ENCODE results near the gene ADGRD1. TPM values are rescaled to one million over a fixed set of nuclear protein-coding genes. Genes with fewer than 3 reads are reported as not detected.

ADGRD1 gene
- polyA plus RNA-seq, 1 of the 3 experiments (the other 2 are of a cell fraction), result not detected

DNA sequence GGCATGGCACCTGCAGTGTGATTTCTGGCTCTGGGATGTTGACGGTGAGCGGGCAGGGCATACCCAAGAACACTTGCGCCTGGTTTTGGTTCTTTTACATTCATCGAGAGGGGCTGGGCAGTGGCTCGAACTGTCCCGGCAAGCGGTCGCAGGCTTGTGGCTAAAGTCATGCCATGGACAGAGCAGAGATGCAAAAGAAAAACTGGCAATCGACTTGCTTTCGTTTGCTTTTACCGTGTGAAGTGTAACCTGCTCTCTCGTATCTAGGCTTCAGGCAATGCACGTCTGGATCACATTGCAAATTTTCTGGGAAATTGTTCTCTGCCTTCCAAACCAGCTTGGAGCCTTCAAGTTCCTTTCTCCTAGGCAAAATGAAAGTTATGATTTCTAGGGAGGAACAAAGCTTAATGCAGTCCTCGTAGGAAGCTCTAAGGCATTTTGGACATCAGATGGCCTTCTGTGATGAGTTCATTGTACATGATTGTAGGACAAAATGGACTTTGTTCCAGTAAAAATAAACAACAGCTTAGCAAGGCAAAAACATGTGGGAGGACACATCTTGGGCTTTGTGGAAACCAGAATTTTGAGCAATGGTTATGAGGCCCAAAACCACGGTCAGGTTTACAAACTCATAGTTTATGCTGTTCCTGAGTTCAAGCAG is 18.3 kb downstream of the ADGRD1 start:
- no peaks in the 10 kb centered on the region for H3K9me2 ChIP-seq
- H2AFZ ChIP-seq (ENCODE audit: low read depth), result no peak overlapping the region
- H3K9me3 ChIP-seq, result no peaks in the 10 kb centered on the region
- WGBS (ENCODE audit: low lambda C conversion rate), result 39% methylated on average over 11 of the region's 15 CpGs
- H4K20me1 ChIP-seq (ENCODE audit: insufficient read depth), result no peaks in the 10 kb centered on the region
- DNase-seq, result no peak
- no peak overlapping the region for H3K27ac ChIP-seq (ENCODE audit: low read depth in 2 of 2, low read length in 1 of 2)
- no peak for TF ChIP-seq RXRA (IDR thresholded peaks at IDR 0.05; ENCODE audit: borderline replicate concordance, low read depth)
- TF ChIP-seq, protein P1, sequence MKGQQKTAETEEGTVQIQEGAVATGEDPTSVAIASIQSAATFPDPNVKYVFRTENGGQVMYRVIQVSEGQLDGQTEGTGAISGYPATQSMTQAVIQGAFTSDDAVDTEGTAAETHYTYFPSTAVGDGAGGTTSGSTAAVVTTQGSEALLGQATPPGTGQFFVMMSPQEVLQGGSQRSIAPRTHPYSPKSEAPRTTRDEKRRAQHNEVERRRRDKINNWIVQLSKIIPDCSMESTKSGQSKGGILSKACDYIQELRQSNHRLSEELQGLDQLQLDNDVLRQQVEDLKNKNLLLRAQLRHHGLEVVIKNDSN (IDR thresholded peaks at IDR 0.05; ENCODE audit: borderline replicate concordance, low read depth), result no peak
- TF ChIP-seq EP300 (IDR thresholded peaks at IDR 0.05; ENCODE audit: borderline replicate concordance in 1 of 2, low read depth in 1 of 2, low read length in 1 of 2), result no peak
- TF ChIP-seq CHD2 (IDR thresholded peaks at IDR 0.05; ENCODE audit: low read length, partially characterized antibody), result no peak
- no peak for TF ChIP-seq SMC3 (IDR thresholded peaks at IDR 0.05; ENCODE audit: low read depth, low read length)
- TF ChIP-seq FOSL2 (IDR thresholded peaks at IDR 0.05; ENCODE audit: borderline replicate concordance, low read depth), result no peak
- TF ChIP-seq RFX5 (IDR thresholded peaks at IDR 0.05; ENCODE audit: low read length), result no peak
- TF ChIP-seq RCOR1 (IDR thresholded peaks at IDR 0.05; ENCODE audit: low read length), result no peak
- TF ChIP-seq, protein P2, sequence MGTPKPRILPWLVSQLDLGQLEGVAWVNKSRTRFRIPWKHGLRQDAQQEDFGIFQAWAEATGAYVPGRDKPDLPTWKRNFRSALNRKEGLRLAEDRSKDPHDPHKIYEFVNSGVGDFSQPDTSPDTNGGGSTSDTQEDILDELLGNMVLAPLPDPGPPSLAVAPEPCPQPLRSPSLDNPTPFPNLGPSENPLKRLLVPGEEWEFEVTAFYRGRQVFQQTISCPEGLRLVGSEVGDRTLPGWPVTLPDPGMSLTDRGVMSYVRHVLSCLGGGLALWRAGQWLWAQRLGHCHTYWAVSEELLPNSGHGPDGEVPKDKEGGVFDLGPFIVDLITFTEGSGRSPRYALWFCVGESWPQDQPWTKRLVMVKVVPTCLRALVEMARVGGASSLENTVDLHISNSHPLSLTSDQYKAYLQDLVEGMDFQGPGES (IDR thresholded peaks at IDR 0.05; ENCODE audit: low read depth, low read length), result no peak
- no peak for TF ChIP-seq MXI1 (IDR thresholded peaks at IDR 0.05; ENCODE audit: low read depth, low read length)
- no peak for TF ChIP-seq GABPA (IDR thresholded peaks at IDR 0.05; ENCODE audit: low read depth)
- no peak for TF ChIP-seq YY1 (IDR thresholded peaks at IDR 0.05; ENCODE audit: low read depth)
- TF ChIP-seq, protein P3, sequence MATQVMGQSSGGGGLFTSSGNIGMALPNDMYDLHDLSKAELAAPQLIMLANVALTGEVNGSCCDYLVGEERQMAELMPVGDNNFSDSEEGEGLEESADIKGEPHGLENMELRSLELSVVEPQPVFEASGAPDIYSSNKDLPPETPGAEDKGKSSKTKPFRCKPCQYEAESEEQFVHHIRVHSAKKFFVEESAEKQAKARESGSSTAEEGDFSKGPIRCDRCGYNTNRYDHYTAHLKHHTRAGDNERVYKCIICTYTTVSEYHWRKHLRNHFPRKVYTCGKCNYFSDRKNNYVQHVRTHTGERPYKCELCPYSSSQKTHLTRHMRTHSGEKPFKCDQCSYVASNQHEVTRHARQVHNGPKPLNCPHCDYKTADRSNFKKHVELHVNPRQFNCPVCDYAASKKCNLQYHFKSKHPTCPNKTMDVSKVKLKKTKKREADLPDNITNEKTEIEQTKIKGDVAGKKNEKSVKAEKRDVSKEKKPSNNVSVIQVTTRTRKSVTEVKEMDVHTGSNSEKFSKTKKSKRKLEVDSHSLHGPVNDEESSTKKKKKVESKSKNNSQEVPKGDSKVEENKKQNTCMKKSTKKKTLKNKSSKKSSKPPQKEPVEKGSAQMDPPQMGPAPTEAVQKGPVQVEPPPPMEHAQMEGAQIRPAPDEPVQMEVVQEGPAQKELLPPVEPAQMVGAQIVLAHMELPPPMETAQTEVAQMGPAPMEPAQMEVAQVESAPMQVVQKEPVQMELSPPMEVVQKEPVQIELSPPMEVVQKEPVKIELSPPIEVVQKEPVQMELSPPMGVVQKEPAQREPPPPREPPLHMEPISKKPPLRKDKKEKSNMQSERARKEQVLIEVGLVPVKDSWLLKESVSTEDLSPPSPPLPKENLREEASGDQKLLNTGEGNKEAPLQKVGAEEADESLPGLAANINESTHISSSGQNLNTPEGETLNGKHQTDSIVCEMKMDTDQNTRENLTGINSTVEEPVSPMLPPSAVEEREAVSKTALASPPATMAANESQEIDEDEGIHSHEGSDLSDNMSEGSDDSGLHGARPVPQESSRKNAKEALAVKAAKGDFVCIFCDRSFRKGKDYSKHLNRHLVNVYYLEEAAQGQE (IDR thresholded peaks at IDR 0.05; ENCODE audit: low read depth, low read length), result no peak
- TF ChIP-seq, protein P4, sequence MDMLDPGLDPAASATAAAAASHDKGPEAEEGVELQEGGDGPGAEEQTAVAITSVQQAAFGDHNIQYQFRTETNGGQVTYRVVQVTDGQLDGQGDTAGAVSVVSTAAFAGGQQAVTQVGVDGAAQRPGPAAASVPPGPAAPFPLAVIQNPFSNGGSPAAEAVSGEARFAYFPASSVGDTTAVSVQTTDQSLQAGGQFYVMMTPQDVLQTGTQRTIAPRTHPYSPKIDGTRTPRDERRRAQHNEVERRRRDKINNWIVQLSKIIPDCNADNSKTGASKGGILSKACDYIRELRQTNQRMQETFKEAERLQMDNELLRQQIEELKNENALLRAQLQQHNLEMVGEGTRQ (IDR thresholded peaks at IDR 0.05; ENCODE audit: borderline replicate concordance, low read depth, low read length), result no peak
- no peaks in the 10 kb centered on the region for H3K79me2 ChIP-seq (ENCODE audit: insufficient read depth)
- H3K4me3 ChIP-seq (ENCODE audit: low read depth in 2 of 2, low read length in 1 of 2), result no peak overlapping the region
- no peaks in the 10 kb centered on the region for H3K27me3 ChIP-seq (ENCODE audit: insufficient read depth)
- no peak overlapping the region for H3K9ac ChIP-seq
- H3K4me2 ChIP-seq, result no peak overlapping the region
- CTCF ChIA-PET, result interaction anchor here (0.9 to 2.0 kb wide), 3 partner anchors 9 to 132 kb away, joined by 3 to 6 read pairs (median 3); no protein-coding TSS in a partner anchor
- peaks cover 0 to 7% of the 10 kb centered on the region in 2 experiments; a peak in 1 of 4 replicates for H3K4me1 ChIP-seq (ENCODE audit: control insufficient read depth in 1 of 2, insufficient read depth in 2 of 2, low read depth in 1 of 2, low read length in 1 of 2)
- no peaks in the 10 kb centered on the region for H3K36me3 ChIP-seq (replicated peaks in 1 of 2; ENCODE audit: control insufficient read depth in 1 of 2, insufficient read depth in 2 of 2, low read length in 1 of 2)
- no peaks in the 10 kb centered on the region for H3F3A ChIP-seq (replicated peaks; ENCODE audit: insufficient read depth)
- POLR2A ChIA-PET, result no interaction called here

Measured in SK-N-SH (cell line).